ENCODE results near the gene NKX2-8.

DNA sequence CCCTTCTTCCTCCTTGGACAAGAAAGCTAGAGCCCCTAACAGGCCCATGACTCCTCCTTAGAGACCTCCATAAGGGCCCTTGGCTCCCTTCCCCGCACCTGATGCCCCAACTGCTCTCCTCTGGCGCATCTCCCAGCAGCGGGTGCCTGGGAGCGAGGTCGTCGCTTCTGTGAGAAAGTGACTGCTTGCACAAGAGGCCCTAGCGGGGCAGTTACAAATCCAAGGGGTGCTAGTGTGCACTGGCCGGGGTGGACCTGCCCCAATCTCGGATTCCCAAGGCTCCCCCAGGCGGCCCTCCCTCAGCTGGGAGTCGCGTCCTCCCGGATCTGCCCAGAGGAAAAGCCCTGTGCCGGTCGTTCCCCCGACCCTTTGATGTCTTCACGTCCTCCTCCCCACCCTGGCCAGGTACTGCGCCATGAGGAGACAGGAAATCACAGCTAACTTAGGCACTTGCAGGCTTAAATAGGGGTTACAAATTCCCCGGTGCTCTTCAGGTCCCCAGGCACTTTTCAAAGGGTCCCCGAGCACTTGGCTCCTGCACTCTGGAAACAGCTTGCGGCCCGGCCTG, 2.8 kb downstream of the NKX2-8 start:
- TF ChIP-seq, protein P1, sequence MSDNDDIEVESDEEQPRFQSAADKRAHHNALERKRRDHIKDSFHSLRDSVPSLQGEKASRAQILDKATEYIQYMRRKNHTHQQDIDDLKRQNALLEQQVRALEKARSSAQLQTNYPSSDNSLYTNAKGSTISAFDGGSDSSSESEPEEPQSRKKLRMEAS (CRISPR knock-in tag; IDR thresholded peaks at IDR 0.05) = no peak
- TF ChIP-seq, protein P2, sequence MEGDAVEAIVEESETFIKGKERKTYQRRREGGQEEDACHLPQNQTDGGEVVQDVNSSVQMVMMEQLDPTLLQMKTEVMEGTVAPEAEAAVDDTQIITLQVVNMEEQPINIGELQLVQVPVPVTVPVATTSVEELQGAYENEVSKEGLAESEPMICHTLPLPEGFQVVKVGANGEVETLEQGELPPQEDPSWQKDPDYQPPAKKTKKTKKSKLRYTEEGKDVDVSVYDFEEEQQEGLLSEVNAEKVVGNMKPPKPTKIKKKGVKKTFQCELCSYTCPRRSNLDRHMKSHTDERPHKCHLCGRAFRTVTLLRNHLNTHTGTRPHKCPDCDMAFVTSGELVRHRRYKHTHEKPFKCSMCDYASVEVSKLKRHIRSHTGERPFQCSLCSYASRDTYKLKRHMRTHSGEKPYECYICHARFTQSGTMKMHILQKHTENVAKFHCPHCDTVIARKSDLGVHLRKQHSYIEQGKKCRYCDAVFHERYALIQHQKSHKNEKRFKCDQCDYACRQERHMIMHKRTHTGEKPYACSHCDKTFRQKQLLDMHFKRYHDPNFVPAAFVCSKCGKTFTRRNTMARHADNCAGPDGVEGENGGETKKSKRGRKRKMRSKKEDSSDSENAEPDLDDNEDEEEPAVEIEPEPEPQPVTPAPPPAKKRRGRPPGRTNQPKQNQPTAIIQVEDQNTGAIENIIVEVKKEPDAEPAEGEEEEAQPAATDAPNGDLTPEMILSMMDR (IDR thresholded peaks at IDR 0.05) = no peak
- TF ChIP-seq E2F4 (CRISPR knock-in tag; IDR thresholded peaks at IDR 0.05; ENCODE audit: borderline replicate concordance, low read depth) (no peak), ELF4 (CRISPR knock-in tag; IDR thresholded peaks at IDR 0.05; ENCODE audit: low read depth) (no peak), CREB1 (CRISPR knock-in tag; IDR thresholded peaks at IDR 0.05) (no peak), NR1H2 (CRISPR knock-in tag; IDR thresholded peaks at IDR 0.05) (no peak), MXD4 (CRISPR knock-in tag; IDR thresholded peaks at IDR 0.05; ENCODE audit: borderline replicate concordance) (no peak), NFYB (CRISPR knock-in tag; conservative IDR thresholded peaks at IDR 0.05; ENCODE audit: low read depth) (no peak), ATF1 (CRISPR knock-in tag; IDR thresholded peaks at IDR 0.05) (no peak), ZBTB21 (CRISPR knock-in tag; IDR thresholded peaks at IDR 0.05; ENCODE audit: borderline replicate concordance) (no peak)
- TF ChIP-seq, protein P3, sequence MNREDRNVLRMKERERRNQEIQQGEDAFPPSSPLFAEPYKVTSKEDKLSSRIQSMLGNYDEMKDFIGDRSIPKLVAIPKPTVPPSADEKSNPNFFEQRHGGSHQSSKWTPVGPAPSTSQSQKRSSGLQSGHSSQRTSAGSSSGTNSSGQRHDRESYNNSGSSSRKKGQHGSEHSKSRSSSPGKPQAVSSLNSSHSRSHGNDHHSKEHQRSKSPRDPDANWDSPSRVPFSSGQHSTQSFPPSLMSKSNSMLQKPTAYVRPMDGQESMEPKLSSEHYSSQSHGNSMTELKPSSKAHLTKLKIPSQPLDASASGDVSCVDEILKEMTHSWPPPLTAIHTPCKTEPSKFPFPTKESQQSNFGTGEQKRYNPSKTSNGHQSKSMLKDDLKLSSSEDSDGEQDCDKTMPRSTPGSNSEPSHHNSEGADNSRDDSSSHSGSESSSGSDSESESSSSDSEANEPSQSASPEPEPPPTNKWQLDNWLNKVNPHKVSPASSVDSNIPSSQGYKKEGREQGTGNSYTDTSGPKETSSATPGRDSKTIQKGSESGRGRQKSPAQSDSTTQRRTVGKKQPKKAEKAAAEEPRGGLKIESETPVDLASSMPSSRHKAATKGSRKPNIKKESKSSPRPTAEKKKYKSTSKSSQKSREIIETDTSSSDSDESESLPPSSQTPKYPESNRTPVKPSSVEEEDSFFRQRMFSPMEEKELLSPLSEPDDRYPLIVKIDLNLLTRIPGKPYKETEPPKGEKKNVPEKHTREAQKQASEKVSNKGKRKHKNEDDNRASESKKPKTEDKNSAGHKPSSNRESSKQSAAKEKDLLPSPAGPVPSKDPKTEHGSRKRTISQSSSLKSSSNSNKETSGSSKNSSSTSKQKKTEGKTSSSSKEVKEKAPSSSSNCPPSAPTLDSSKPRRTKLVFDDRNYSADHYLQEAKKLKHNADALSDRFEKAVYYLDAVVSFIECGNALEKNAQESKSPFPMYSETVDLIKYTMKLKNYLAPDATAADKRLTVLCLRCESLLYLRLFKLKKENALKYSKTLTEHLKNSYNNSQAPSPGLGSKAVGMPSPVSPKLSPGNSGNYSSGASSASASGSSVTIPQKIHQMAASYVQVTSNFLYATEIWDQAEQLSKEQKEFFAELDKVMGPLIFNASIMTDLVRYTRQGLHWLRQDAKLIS (CRISPR knock-in tag; IDR thresholded peaks at IDR 0.05; ENCODE audit: borderline replicate concordance) = no peak
- TF ChIP-seq, protein P4, sequence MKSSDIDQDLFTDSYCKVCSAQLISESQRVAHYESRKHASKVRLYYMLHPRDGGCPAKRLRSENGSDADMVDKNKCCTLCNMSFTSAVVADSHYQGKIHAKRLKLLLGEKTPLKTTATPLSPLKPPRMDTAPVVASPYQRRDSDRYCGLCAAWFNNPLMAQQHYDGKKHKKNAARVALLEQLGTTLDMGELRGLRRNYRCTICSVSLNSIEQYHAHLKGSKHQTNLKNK (CRISPR knock-in tag; IDR thresholded peaks at IDR 0.05) = no peak

Measured in WTC11 (cell line).